A549 (cell line): ENCODE data around the gene ABCB9. TPM values are rescaled to one million over a fixed set of nuclear protein-coding genes. Genes with fewer than 3 reads are reported as not detected.
"Not testable (repeated sequence)": the region's sequence is repeated elsewhere in the genome, so short reads cannot be mapped to it uniquely, and the experiment has no call there.

Source experiments
- ATAC-seq, 2 experiments: fragments of 200-7000 bp in 1 of 2; fragments of >200 bp in 1 of 2; cut with Nextera tagmentation in 1 of 2; cut with Tn5 transposase in 1 of 2; 3 replicates each; pipeline versions ENCODE4 v1.8.0 to v1.9.1; 2018 to 2020; ENCODE audit warnings: mild to moderate bottlenecking in 1 of 2, moderate library complexity in 1 of 2
- CTCF ChIA-PET: fragments of 300-600 bp; sonication (Branson Sonifier 250); formaldehyde crosslinking; extraction: SDS; loops from one replicate; lab custom pipeline; 2021; ENCODE audit warnings: antibody characterized with exemption, inconsistent platforms; lab: Yijun Ruan, JAX
- POLR2A ChIA-PET: fragments of 350-600 bp; formaldehyde crosslinking; extraction: SDS; loops from one replicate; lab custom pipeline; 2021; ENCODE audit warnings: antibody characterized with exemption, inconsistent platforms; lab: Yijun Ruan, JAX
- DNase-seq, 2 experiments: peaks; one replicate each; pipeline versions ENCODE4 v3.0.0 to v3.0.0-alpha.2; 2011 to 2016; ENCODE audit warnings: low read depth in 1 of 2, low spot score in 1 of 2
- FAIRE-seq: peaks from 2 replicates; lab custom pipeline; 2011; peaks lifted over from hg19 to GRCh38; lab: Jason Lieb, UNC
- H3K27ac ChIP-seq, 2 experiments: fragments of >200 bp; sonication (Bioruptor Twin); formaldehyde crosslinking; 3 replicates each; pipeline ENCODE4 v1.5.1; 2016 to 2017
- H3K4me1 ChIP-seq: fragments of >200 bp; sonication (Bioruptor Twin); formaldehyde crosslinking; 3 replicates; pipeline ENCODE4 v1.6.1; 2016
- H3K4me2 ChIP-seq: fragments of >200 bp; sonication (Bioruptor Twin); formaldehyde crosslinking; 3 replicates; pipeline ENCODE4 v1.6.1; 2016
- H3K4me3 ChIP-seq: fragments of >200 bp; sonication (Bioruptor Twin); formaldehyde crosslinking; 3 replicates; pipeline ENCODE4 v1.5.1; 2016
- H3K9me3 ChIP-seq: fragments of >200 bp; sonication (Bioruptor Twin); formaldehyde crosslinking; 3 replicates; pipeline ENCODE4 v1.6.1; 2016
- CBX2 ChIP-seq: fragments of 200-600 bp; sonication (generic); IDR thresholded peaks from 2 replicates; pipeline ENCODE4 v1.6.1; 2016; ENCODE audit warnings: low read depth, mild to moderate bottlenecking, borderline replicate concordance
- EP300 ChIP-seq, 2 experiments: fragments of >200 bp; sonication (Bioruptor Twin); formaldehyde crosslinking; IDR thresholded peaks; 2 replicates in 1 of 2; 3 replicates in 1 of 2; pipeline ENCODE4 v1.6.1; 2016 to 2017
- ESRRA ChIP-seq: fragments of 150-350 bp; IDR thresholded peaks from 2 replicates; pipeline ENCODE4 v1.6.1; 2014; ENCODE audit warnings: mild to moderate bottlenecking, low read length, borderline replicate concordance
- FOSB ChIP-seq: fragments of 250-450 bp; sonication (Bioruptor Pico); IDR thresholded peaks from 2 replicates; pipeline ENCODE4 v1.5.0; 2020; ENCODE audit warnings: mild to moderate bottlenecking, moderate library complexity
- GATA3 ChIP-seq: IDR thresholded peaks from 2 replicates; pipeline ENCODE4 v1.6.1; 2012; ENCODE audit warnings: borderline replicate concordance
- HOXA7 ChIP-seq: fragments of 250-450 bp; sonication (Bioruptor Pico); IDR thresholded peaks from 2 replicates; pipeline ENCODE4 v1.5.0; 2020; ENCODE audit warnings: mild to moderate bottlenecking, moderate library complexity
- HOXB13 ChIP-seq: fragments of 250-450 bp; sonication (Bioruptor Pico); IDR thresholded peaks from 2 replicates; pipeline ENCODE4 v1.5.0; 2020; ENCODE audit warnings: low read depth, mild to moderate bottlenecking, moderate library complexity
- MAFK ChIP-seq: fragments of 450-650 bp; IDR thresholded peaks from 2 replicates; pipeline ENCODE4 v1.6.1; 2014; ENCODE audit not compliant: partially characterized antibody
- NR3C1 ChIP-seq: fragments of >200 bp; sonication (Bioruptor Twin); formaldehyde crosslinking; IDR thresholded peaks from 3 replicates; pipeline ENCODE4 v1.6.1; 2017
- POLR2AphosphoS2 ChIP-seq: conservative IDR thresholded peaks from 2 replicates; pipeline ENCODE4 v1.6.1; 2012; ENCODE audit warnings: low read length, improper control_type of control experiment, inconsistent platforms
- TFCP2L1 ChIP-seq: fragments of 250-450 bp; sonication (Bioruptor Pico); IDR thresholded peaks from 2 replicates; pipeline ENCODE4 v1.5.0; 2021; ENCODE audit warnings: mild to moderate bottlenecking
- ZFP36 ChIP-seq: fragments of 450-650 bp; IDR thresholded peaks from 2 replicates; pipeline ENCODE4 v1.6.1; 2014; ENCODE audit warnings: borderline replicate concordance; ENCODE audit not compliant: partially characterized antibody
- ZNF302 ChIP-seq: fragments of 250-450 bp; sonication (Bioruptor Pico); IDR thresholded peaks from 2 replicates; pipeline ENCODE4 v1.9.0; 2021; ENCODE audit warnings: inconsistent platforms, mild to moderate bottlenecking, moderate library complexity
- WGBS: methylation state at CpG from one replicate; pipeline ENCODE4 v1.1.6; 2017; ENCODE audit errors: missing lambda C conversion rate; 5-methylcytosine and 5-hydroxymethylcytosine counted together
- polyA plus RNA-seq, 4 experiments: library from polyadenylated mRNA; depleted of rRNA in 3 of 4; stranded (reverse); fragments of >200 nt; fragmentation: RNase III in 1 of 4; extraction: RNeasy Plus Mini Kit Qiagen cat#74134 plus additional on column Dnase treatment in 1 of 4; gene quantifications; 2 replicates in 3 of 4; 3 replicates in 1 of 4; pipeline ENCODE4 v1.2.3, GENCODE V29; 2011 to 2017
- TF ChIP-seq, protein P1 (sequence below): fragments of 450-650 bp; IDR thresholded peaks from 2 replicates; pipeline ENCODE4 v1.6.1; 2014; ENCODE audit warnings: antibody characterized with exemption
- TF ChIP-seq, protein P2 (sequence below): fragments of >200 bp; sonication (Bioruptor Twin); formaldehyde crosslinking; IDR thresholded peaks from 3 replicates; pipeline ENCODE4 v1.6.1; 2016
- TF ChIP-seq, protein P3 (sequence below): fragments of 150-350 bp; IDR thresholded peaks from 2 replicates; pipeline ENCODE4 v1.6.1; 2014; ENCODE audit warnings: low read depth, mild to moderate bottlenecking, low read length
- TF ChIP-seq, protein P4 (sequence below): IDR thresholded peaks from 2 replicates; pipeline ENCODE4 v1.6.1; 2012

ABCB9 gene
- polyA plus RNA-seq, 2 of the 4 experiments (the other 2 are of a cell fraction) = 2.7 to 5.0 TPM

DNA sequence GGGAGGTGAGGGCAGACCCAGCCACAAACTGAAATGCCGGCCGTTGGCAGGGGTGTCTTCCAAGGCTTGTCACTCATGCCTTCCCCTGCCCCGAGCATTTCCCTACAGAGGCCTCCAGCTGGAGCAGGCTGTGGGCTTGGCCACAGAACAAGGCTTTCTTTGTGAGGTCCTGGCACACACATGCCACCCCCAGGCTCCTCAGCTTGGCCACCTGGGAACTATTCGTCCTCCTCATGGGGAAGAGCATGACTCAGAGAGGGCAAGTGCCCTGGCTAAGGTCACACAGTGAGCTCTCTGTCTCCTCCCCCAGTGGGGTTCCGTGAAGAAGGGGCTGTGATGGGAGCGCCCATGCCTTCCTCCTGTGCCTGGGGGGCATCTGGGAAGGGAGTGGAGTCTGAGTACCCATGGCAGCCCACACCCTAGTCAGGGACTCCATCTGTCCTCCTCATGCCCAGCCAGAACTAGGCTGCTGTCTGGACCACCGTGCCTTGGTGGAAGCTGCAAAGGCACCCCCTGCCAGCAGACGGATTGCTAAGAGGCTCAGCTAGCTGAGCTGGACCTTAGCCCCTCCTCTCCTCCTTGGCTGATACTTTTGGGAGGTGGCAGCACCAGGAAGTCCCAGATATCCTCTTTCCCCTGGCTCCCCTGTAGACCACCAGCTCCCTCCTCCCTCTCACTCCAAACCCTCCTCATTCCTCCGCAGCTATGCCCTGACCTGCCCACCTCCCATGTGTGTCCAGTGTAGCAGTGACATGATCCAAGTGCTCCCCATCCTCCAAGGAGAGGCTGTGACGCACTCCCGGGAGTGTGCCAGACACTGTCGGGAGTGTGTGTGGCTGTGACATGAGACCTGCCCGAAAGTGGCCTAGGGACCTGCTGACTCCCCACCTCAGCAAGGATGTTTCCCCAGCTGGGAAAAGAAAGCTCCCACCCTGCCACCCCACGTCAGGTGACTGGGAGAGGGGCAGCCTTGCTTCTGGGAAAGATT, 21.4 kb downstream of the ABCB9 start:
- POLR2A ChIA-PET = no interaction called here
- no peaks in the 10 kb centered on the region for H3K9me3 ChIP-seq
- CTCF ChIA-PET = interaction anchor here (1.0 to 25.9 kb wide), 10 partner anchors 11 to 151 kb away, joined by 3 to 522 read pairs (median 6); no protein-coding TSS in a partner anchor
- peak overlapping the region; percentile 76 to 87 for H3K27ac ChIP-seq
- TF ChIP-seq ZFP36 (peak; percentile 64), ESRRA (no peak), TFCP2L1 (no peak), NR3C1 (no peak)
- TF ChIP-seq, protein P1, sequence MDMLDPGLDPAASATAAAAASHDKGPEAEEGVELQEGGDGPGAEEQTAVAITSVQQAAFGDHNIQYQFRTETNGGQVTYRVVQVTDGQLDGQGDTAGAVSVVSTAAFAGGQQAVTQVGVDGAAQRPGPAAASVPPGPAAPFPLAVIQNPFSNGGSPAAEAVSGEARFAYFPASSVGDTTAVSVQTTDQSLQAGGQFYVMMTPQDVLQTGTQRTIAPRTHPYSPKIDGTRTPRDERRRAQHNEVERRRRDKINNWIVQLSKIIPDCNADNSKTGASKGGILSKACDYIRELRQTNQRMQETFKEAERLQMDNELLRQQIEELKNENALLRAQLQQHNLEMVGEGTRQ = no peak
- FAIRE-seq (no peak), ATAC-seq (peak; percentile 25 to 31; a peak in 4 of 6 replicates), DNase-seq (peak in 1 of 2 experiments; percentile 67)
- WGBS = 56% methylated on average over 14 of the region's 14 CpGs
- no peak overlapping the region for H3K4me3 ChIP-seq
- peak overlapping the region; percentile 58 for H3K4me2 ChIP-seq
- H3K4me1 ChIP-seq = peaks cover 63% of the 10 kb centered on the region

DNA sequence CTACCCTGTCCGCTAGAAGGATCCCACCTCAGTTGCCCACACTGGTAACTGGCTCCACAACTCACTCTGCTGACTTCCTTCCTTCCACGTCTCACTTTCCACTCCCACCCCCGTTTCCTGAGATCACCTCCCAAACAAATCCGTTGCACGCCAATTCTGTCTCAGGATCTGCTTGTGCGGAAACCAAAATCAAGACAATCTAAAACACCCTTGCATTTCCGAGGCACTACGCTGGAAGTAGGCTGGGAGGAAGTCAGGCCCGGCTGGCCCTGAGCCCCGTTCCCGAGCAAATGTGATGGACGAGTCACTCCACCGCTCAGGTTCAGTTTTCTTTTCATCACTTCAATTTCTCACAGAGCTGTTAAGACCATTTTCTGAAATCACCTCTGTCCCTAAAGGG, 23.1 kb downstream of the ABCB9 start:
- WGBS = 86% methylated on average over 13 of the region's 13 CpGs
- no peak for ATAC-seq
- ChIA-PET POLR2A (no interaction called here), CTCF (interaction anchor here (0.6 to 25.9 kb wide), 3 partner anchors 9 to 144 kb away, joined by 3 to 522 read pairs (median 4); no protein-coding TSS in a partner anchor)
- DNase-seq = no peak
- no peak for TF ChIP-seq POLR2AphosphoS2
- TF ChIP-seq EP300 (IDR thresholded peaks at IDR 0.05) = no peak
- TF ChIP-seq FOSB (CRISPR knock-in tag) = no peak
- TF ChIP-seq HOXB13 (CRISPR knock-in tag) = no peak
- no peak for TF ChIP-seq ZNF302 (CRISPR knock-in tag)
- no peak for TF ChIP-seq GATA3
- no peak for TF ChIP-seq TFCP2L1
- no peak for TF ChIP-seq HOXA7
- no peak for TF ChIP-seq CBX2
- TF ChIP-seq, protein P2, sequence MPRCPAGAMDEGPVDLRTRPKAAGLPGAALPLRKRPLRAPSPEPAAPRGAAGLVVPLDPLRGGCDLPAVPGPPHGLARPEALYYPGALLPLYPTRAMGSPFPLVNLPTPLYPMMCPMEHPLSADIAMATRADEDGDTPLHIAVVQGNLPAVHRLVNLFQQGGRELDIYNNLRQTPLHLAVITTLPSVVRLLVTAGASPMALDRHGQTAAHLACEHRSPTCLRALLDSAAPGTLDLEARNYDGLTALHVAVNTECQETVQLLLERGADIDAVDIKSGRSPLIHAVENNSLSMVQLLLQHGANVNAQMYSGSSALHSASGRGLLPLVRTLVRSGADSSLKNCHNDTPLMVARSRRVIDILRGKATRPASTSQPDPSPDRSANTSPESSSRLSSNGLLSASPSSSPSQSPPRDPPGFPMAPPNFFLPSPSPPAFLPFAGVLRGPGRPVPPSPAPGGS = no peak
- TF ChIP-seq, protein P3, sequence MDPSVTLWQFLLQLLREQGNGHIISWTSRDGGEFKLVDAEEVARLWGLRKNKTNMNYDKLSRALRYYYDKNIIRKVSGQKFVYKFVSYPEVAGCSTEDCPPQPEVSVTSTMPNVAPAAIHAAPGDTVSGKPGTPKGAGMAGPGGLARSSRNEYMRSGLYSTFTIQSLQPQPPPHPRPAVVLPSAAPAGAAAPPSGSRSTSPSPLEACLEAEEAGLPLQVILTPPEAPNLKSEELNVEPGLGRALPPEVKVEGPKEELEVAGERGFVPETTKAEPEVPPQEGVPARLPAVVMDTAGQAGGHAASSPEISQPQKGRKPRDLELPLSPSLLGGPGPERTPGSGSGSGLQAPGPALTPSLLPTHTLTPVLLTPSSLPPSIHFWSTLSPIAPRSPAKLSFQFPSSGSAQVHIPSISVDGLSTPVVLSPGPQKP = no peak
- H3K4me3 ChIP-seq = no peak overlapping the region
- FAIRE-seq = no peak
- H3K4me1 ChIP-seq = peaks cover 62% of the 10 kb centered on the region
- H3K27ac ChIP-seq = peak overlapping the region; percentile 13 to 57; a peak in 3 of 6 replicates
- no peaks in the 10 kb centered on the region for H3K9me3 ChIP-seq
- no peak overlapping the region for H3K4me2 ChIP-seq

DNA sequence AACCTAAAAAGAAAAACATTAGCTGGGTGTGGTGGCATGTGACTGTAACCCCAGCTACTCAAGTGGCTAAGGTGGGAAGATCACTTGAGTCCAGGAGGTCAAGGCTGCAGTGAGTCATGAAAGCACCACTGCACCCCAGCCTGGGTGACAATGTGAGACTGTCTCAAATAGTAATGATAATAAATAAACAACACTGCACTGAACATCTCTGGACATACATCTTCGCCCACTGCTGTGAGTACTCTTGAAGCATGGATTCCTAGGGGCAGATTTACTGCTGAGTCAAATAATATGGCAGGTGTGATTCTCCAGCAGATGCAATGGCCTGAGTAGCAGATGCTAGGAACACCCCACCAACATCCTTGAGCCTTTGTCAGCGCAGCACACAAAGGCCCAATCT, 23.6 kb downstream of the ABCB9 start:
- ATAC-seq (no peak), FAIRE-seq (no peak), DNase-seq (peak in 1 of 2 experiments; percentile 46)
- H3K4me1 ChIP-seq = peaks cover 60% of the 10 kb centered on the region
- no peaks in the 10 kb centered on the region for H3K9me3 ChIP-seq
- H3K4me3 ChIP-seq = no peak overlapping the region
- H3K4me2 ChIP-seq = no peak overlapping the region
- TF ChIP-seq MAFK = peak; percentile 59
- TF ChIP-seq, protein P4, sequence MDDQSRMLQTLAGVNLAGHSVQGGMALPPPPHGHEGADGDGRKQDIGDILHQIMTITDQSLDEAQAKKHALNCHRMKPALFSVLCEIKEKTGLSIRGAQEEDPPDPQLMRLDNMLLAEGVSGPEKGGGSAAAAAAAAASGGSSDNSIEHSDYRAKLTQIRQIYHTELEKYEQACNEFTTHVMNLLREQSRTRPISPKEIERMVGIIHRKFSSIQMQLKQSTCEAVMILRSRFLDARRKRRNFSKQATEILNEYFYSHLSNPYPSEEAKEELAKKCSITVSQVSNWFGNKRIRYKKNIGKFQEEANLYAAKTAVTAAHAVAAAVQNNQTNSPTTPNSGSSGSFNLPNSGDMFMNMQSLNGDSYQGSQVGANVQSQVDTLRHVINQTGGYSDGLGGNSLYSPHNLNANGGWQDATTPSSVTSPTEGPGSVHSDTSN = no peak
- POLR2A ChIA-PET = interaction anchor here (0.6 kb wide), 1 partner anchor 116 kb away, joined by 4 read pairs; no protein-coding TSS in a partner anchor
- CTCF ChIA-PET = interaction anchor here (1.2 to 25.9 kb wide), 2 partner anchors 10 to 79 kb away, joined by 4 to 522 read pairs; no protein-coding TSS in a partner anchor
- H3K27ac ChIP-seq = peak overlapping the region; percentile 13 to 57; a peak in 3 of 6 replicates
- WGBS = 94% methylated on average over 2 of the region's 2 CpGs

DNA sequence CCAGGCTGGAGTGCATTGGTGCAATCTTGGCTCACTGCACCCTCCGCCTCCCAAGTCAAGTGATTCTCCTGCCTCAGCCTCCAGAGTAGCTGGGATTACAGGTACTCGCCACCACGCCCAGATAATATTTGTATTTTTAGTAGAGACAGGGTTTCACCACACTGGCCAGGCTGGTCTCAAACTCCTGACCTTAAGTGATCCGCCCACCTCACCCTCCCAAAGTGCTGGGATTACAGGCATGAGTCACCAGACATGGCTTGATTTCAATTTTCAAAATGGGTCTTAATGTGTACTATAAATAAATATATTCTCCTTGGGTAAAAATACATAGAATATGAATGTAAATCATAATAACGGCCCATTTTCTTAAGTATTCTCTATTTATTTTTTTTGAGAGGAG, 24.9 kb downstream of the ABCB9 start:
- not testable (repeated sequence) for FAIRE-seq

More for the DNA sequence above, 24.9 kb downstream of the ABCB9 start:
- WGBS = 84% methylated on average over 5 of the region's 5 CpGs
- not testable (repeated sequence) for ATAC-seq, H3K4me3 ChIP-seq, H3K27ac ChIP-seq, H3K9me3 ChIP-seq, DNase-seq
- CTCF ChIA-PET = interaction anchor here (1.1 to 25.9 kb wide), 4 partner anchors 12 to 297 kb away, joined by 3 to 522 read pairs (median 4); no protein-coding TSS in a partner anchor
- peak overlapping the region; percentile 13; the same call in 1 of the 3 replicates for H3K4me2 ChIP-seq
- H3K4me1 ChIP-seq = peaks cover 47% of the 10 kb centered on the region
- POLR2A ChIA-PET = interaction anchor here (0.6 kb wide), 1 partner anchor 15 kb away, joined by 3 read pairs; no protein-coding TSS in a partner anchor
